ENCODE data around the gene ALKAL2.

The ALKAL2 gene

GRCh38 chr2:238869-239268, 49.0 kb downstream of the ALKAL2 start:
- DNase-seq: no peak

- no peak for DNase-seq
These were observed 49.5 kb downstream of the ALKAL2 start for GRCh38 chr2:238431-238830.

GRCh38 chr2:237878-238277, 50.0 kb downstream of the ALKAL2 start:
- no peak for DNase-seq

GRCh38 chr2:236993-237539, 50.8 kb downstream of the ALKAL2 start:
- no peak for DNase-seq

- no peak for DNase-seq
These were observed 53.5 kb downstream of the ALKAL2 start for GRCh38 chr2:234421-234820.

- no peak for DNase-seq
These were observed 54.9 kb downstream of the ALKAL2 start for GRCh38 chr2:233030-233429.

GRCh38 chr2:231521-232185, 56.2 kb downstream of the ALKAL2 start:
- no peak for DNase-seq
